OCI-LY3 (cell line): ENCODE data around the gene COL13A1.

Source experiments
- H2AFZ ChIP-seq: fragments of 200-600, 300-600 bp; shearing (Covaris generic); 2 replicates; pipeline ENCODE4 v1.6.0; 2014; ENCODE audit warnings: antibody characterized with exemption, low read depth, low read length
- H3K27ac ChIP-seq: fragments of 200-600, 300-600 bp; sonication (generic); 2 replicates; pipeline ENCODE4 v1.5.1; 2014; ENCODE audit warnings: mild to moderate bottlenecking, low read length, moderate library complexity, mixed read lengths
- H3K27me3 ChIP-seq: fragments of 200-600, 300-600 bp; sonication (generic); 2 replicates; pipeline ENCODE4 v1.6.1; 2014; ENCODE audit warnings: low read depth, low read length, mixed read lengths
- H3K36me3 ChIP-seq: fragments of 200-600, 300-600 bp; sonication (generic); replicated peaks from 2 replicates; pipeline ENCODE3; 2014; ENCODE audit warnings: low read depth, low read length, mixed read lengths
- H3K4me1 ChIP-seq: fragments of 300-600, 200-600 bp; sonication (generic); 2 replicates; pipeline ENCODE4 v1.6.1; 2014; ENCODE audit warnings: low read length, mixed read lengths
- H3K4me2 ChIP-seq: fragments of 200-600, 300-600 bp; sonication (generic); 2 replicates; pipeline ENCODE4 v1.6.1; 2014; ENCODE audit warnings: low read length, mixed read lengths
- H3K4me3 ChIP-seq: fragments of 300-600, 200-600 bp; sonication (generic); 2 replicates; pipeline ENCODE4 v1.5.1; 2014; ENCODE audit warnings: antibody characterized with exemption, mild to moderate bottlenecking, low read length, moderate library complexity
- H3K79me2 ChIP-seq: fragments of 300-600, 200-600 bp; shearing (Covaris generic); 2 replicates; pipeline ENCODE4 v1.6.1; 2014; ENCODE audit warnings: mild to moderate bottlenecking, low read length, mixed read lengths
- H3K9ac ChIP-seq: fragments of 300-600, 200-600 bp; shearing (Covaris generic); 2 replicates; pipeline ENCODE4 v1.6.0; 2014; ENCODE audit warnings: mild to moderate bottlenecking, low read length, moderate library complexity
- H3K9me3 ChIP-seq: fragments of 200-600, 300-600 bp; shearing (Covaris generic); 2 replicates; pipeline ENCODE4 v1.6.1; 2014; ENCODE audit warnings: low read length, mixed read lengths; ENCODE audit not compliant: insufficient read depth
- H4K20me1 ChIP-seq: fragments of 200-600, 300-600 bp; sonication (generic); 2 replicates; pipeline ENCODE4 v1.6.1; 2016; ENCODE audit warnings: low read length, mixed read lengths; ENCODE audit not compliant: insufficient read depth
- EZH2phosphoT487 ChIP-seq: fragments of 200-600 bp; shearing (Covaris generic); IDR thresholded peaks from 2 replicates; pipeline ENCODE4 v1.6.1; 2018; ENCODE audit warnings: antibody characterized with exemption, mixed run types, low read depth
- TF ChIP-seq, protein P1 (sequence below): fragments of 200-600, 300-600 bp; sonication (generic); IDR thresholded peaks from 2 replicates; pipeline ENCODE4 v1.5.1; 2014; ENCODE audit warnings: antibody characterized with exemption, low read length, low read depth

Gene COL13A1

DNA sequence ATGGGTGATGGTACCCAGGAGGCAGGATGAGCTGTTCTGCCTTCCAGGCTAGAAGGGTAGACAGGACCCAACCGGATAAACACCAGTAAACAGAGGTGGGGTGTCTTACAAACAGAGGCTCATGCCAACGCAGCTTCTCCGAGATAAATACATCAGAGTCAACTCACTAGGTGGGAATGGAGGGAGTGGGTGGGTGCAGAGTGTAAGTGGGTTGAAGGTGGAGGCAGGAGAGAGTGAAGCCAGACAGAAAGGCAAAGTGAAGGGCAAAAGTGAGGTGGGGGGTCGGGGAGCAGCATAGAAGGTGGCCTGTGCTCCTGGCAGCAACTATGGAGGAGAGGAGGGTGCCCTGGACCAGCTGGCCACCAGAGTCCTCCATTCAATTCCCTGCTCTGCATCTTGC lies 40.4 kb upstream of the COL13A1 start:
- TF ChIP-seq, protein P1, sequence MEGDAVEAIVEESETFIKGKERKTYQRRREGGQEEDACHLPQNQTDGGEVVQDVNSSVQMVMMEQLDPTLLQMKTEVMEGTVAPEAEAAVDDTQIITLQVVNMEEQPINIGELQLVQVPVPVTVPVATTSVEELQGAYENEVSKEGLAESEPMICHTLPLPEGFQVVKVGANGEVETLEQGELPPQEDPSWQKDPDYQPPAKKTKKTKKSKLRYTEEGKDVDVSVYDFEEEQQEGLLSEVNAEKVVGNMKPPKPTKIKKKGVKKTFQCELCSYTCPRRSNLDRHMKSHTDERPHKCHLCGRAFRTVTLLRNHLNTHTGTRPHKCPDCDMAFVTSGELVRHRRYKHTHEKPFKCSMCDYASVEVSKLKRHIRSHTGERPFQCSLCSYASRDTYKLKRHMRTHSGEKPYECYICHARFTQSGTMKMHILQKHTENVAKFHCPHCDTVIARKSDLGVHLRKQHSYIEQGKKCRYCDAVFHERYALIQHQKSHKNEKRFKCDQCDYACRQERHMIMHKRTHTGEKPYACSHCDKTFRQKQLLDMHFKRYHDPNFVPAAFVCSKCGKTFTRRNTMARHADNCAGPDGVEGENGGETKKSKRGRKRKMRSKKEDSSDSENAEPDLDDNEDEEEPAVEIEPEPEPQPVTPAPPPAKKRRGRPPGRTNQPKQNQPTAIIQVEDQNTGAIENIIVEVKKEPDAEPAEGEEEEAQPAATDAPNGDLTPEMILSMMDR = no peak
- TF ChIP-seq EZH2phosphoT487 = no peak
- Histone ChIP-seq H3K27me3 (peaks cover 14% of the 10 kb centered on the region; the same call in 1 of the 2 replicates), H3K4me1 (no peaks in the 10 kb centered on the region), H3K4me2 (no peak overlapping the region), H3K27ac (no peak overlapping the region), H2AFZ (no peak overlapping the region), H3K9ac (no peak overlapping the region), H3K9me3 (no peaks in the 10 kb centered on the region), H3K4me3 (no peak overlapping the region), H4K20me1 (no peaks in the 10 kb centered on the region), H3K79me2 (no peaks in the 10 kb centered on the region), H3K36me3 (no peaks in the 10 kb centered on the region)

- Histone ChIP-seq H3K4me2 (no peak overlapping the region), H4K20me1 (no peaks in the 10 kb centered on the region), H3K9ac (no peak overlapping the region), H3K27me3 (peaks cover 22% of the 10 kb centered on the region), H3K4me1 (no peaks in the 10 kb centered on the region), H3K4me3 (no peak overlapping the region), H3K36me3 (no peaks in the 10 kb centered on the region), H3K27ac (no peak overlapping the region), H3K79me2 (no peaks in the 10 kb centered on the region), H2AFZ (no peak overlapping the region), H3K9me3 (no peaks in the 10 kb centered on the region)
- TF ChIP-seq, protein P1 = no peak
- TF ChIP-seq EZH2phosphoT487 = no peak
These were observed 35.4 kb upstream of the COL13A1 start for GRCh38 chr10:69766161-69766910.

DNA sequence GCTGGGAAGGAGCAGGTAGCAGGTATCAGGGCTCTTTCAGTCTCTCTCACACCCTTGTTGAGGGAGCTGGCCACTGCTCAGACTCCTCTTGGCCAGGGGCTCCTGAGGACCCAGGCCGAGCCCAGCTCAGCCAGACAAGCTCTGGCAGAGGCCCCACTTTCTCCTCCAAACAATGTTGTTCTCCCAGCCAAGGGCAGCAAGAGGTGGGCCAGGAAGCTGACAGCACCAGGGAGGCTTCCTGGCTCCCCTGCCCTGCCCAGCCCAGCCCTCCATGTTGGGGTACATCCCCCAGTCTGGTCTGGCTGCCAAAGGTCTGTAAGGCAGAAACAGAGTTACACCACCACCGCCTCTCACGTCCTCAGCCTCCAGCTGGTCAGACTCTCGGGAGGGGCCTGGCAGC lies 33.9 kb upstream of the COL13A1 start:
- no peak for TF ChIP-seq EZH2phosphoT487
- TF ChIP-seq, protein P1 = no peak
- no peak overlapping the region for H2AFZ ChIP-seq
- no peaks in the 10 kb centered on the region for H3K4me1 ChIP-seq
- H3K36me3 ChIP-seq = peaks cover 1% of the 10 kb centered on the region
- no peaks in the 10 kb centered on the region for H4K20me1 ChIP-seq
- no peak overlapping the region for H3K27ac ChIP-seq
- H3K79me2 ChIP-seq = no peaks in the 10 kb centered on the region
- H3K4me2 ChIP-seq = no peak overlapping the region
- H3K4me3 ChIP-seq = no peak overlapping the region
- H3K9me3 ChIP-seq = no peaks in the 10 kb centered on the region
- H3K9ac ChIP-seq = no peak overlapping the region
- H3K27me3 ChIP-seq = peaks cover 14% of the 10 kb centered on the region

- H4K20me1 ChIP-seq = no peaks in the 10 kb centered on the region
- no peaks in the 10 kb centered on the region for H3K79me2 ChIP-seq
- peaks cover 6% of the 10 kb centered on the region for H3K4me1 ChIP-seq
- no peak overlapping the region for H2AFZ ChIP-seq
- no peaks in the 10 kb centered on the region for H3K9me3 ChIP-seq
- no peak overlapping the region for H3K9ac ChIP-seq
- H3K4me2 ChIP-seq = no peak overlapping the region
- peaks cover 4% of the 10 kb centered on the region for H3K36me3 ChIP-seq
- no peak overlapping the region for H3K27ac ChIP-seq
- no peak for TF ChIP-seq EZH2phosphoT487
- TF ChIP-seq, protein P1 = no peak
- no peak overlapping the region for H3K4me3 ChIP-seq
- peaks cover 14% of the 10 kb centered on the region for H3K27me3 ChIP-seq
These were observed 33.3 kb upstream of the COL13A1 start for GRCh38 chr10:69768386-69768785.
